Stimulated activated CD4-positive, alpha-beta T cell treated with anti-CD3 and anti-CD28 coated beads, Interleukin-4, amount 100 ng/mL, for 4 hours (primary cell): ENCODE data around the gene RANBP2.

Experiments
- DNase-seq, 2 experiments: peaks; one replicate each; pipeline ENCODE4 v3.0.0-alpha.2; 2020

The RANBP2 gene

GRCh38 chr2:108778857-108779256 lies 59.6 kb downstream of the RANBP2 start:
- DNase-seq, result no peak

GRCh38 chr2:108786008-108786353 lies 66.7 kb downstream of the RANBP2 start:
- no peak for DNase-seq

GRCh38 chr2:108786354-108787215 lies 67.3 kb downstream of the RANBP2 start, which contains the start of gene CCDC138:
Gene CCDC138, plus strand, starts transcription at chr2:108786771. Its CDS starts 52 bp downstream, at chr2:108786823.
- DNase-seq, result peak; percentile 88 to 93

GRCh38 chr2:108787216-108787541 lies 67.9 kb downstream of the RANBP2 start:
- no peak for DNase-seq

- no peak for DNase-seq
Observed at GRCh38 chr2:108803045-108803736, 83.9 kb downstream of the RANBP2 start.

- no peak for DNase-seq
Observed at GRCh38 chr2:108805032-108805431, 85.8 kb downstream of the RANBP2 start.

- no peak for DNase-seq
Observed at GRCh38 chr2:108805782-108806181, 86.5 kb downstream of the RANBP2 start.

- DNase-seq, result no peak
Observed at GRCh38 chr2:108806371-108807113, 87.3 kb downstream of the RANBP2 start.

- no peak for DNase-seq
Observed at GRCh38 chr2:108809936-108810335, 90.7 kb downstream of the RANBP2 start.

- DNase-seq, result no peak
Observed at GRCh38 chr2:108810993-108811957, 92.0 kb downstream of the RANBP2 start.

GRCh38 chr2:108813732-108814131 lies 94.5 kb downstream of the RANBP2 start:
- no peak for DNase-seq

- DNase-seq, result no peak
Observed at GRCh38 chr2:108820482-108820881, 101.2 kb downstream of the RANBP2 start.

- no peak for DNase-seq
Observed at GRCh38 chr2:108823286-108823685, 104.0 kb downstream of the RANBP2 start.

GRCh38 chr2:108824316-108825070 lies 105.2 kb downstream of the RANBP2 start:
- no peak for DNase-seq

GRCh38 chr2:108825254-108825653 lies 106.0 kb downstream of the RANBP2 start:
- DNase-seq, result no peak

GRCh38 chr2:108825736-108826135 lies 106.5 kb downstream of the RANBP2 start:
- no peak for DNase-seq

- DNase-seq, result no peak
Observed at GRCh38 chr2:108829578-108830310, 110.5 kb downstream of the RANBP2 start.

- DNase-seq, result no peak
Observed at GRCh38 chr2:108833219-108833618, 113.9 kb downstream of the RANBP2 start.

- no peak for DNase-seq
Observed at GRCh38 chr2:108834620-108835019, 115.3 kb downstream of the RANBP2 start.

GRCh38 chr2:108835040-108835439 lies 115.8 kb downstream of the RANBP2 start:
- no peak for DNase-seq
